Measurements from ENCODE around the gene TEX54.
A peak's percentile ranks its signal among the peaks of the same experiment; 100 is the strongest.

The TEX54 gene

GRCh38 chr11:62792202-62792575, 40.5 kb downstream of the TEX54 start:
- peaks cover 45 to 75% (median 56%) of the 10 kb centered on the region in 3 donors for H3K36me3 ChIP-seq
- peak overlapping the region; percentile 75 to 79 for H3K4me3 ChIP-seq
- intact Hi-C loops (cut with DNase I; ENCODE audit: low total_unique reads), result loop anchor here (5.0 kb wide), 1 partner anchor 45 kb away; the partner anchor contains the start of gene WDR74
- H3K9me3 ChIP-seq, result no peaks in the 10 kb centered on the region
- H3K27ac ChIP-seq, result peak overlapping the region; percentile 75 to 86
- TF ChIP-seq CTCF (IDR thresholded peaks at IDR 0.05), result no peak
- H3K4me1 ChIP-seq, result peaks cover 0 to 43% (median 33%) of the 10 kb centered on the region in 4 donors
- H3K27me3 ChIP-seq, result no peaks in the 10 kb centered on the region
- peak in 1 of 2 donors; percentile 74 for DNase-seq

- H3K4me1 ChIP-seq, result peaks cover 0 to 43% (median 33%) of the 10 kb centered on the region in 4 donors
- peak; percentile 19 to 29 for TF ChIP-seq CTCF (IDR thresholded peaks at IDR 0.05)
- peak; percentile 87 to 94 for DNase-seq
- peak within 1 kb of the TSS; percentile 75 to 86 for H3K27ac ChIP-seq
- H3K9me3 ChIP-seq, result no peaks in the 10 kb centered on the region
- H3K36me3 ChIP-seq, result peaks cover 40 to 70% (median 51%) of the 10 kb centered on the region in 3 donors
- peak within 1 kb of the TSS; percentile 75 to 79 for H3K4me3 ChIP-seq
- intact Hi-C loops (cut with DNase I; ENCODE audit: low total_unique reads), result loop anchor here (5.0 kb wide), 1 partner anchor 46 kb away; the partner anchor contains the start of gene WDR74
- no peaks in the 10 kb centered on the region for H3K27me3 ChIP-seq
Measured at GRCh38 chr11:62791501-62792201, 41.0 kb downstream of the TEX54 start, which contains the start of gene TMEM223. Gene TMEM223 (minus strand): TSS chr11:62792006. CDS start chr11:62791994, 12 bp downstream.

GRCh38 chr11:62789576-62789975, 43.1 kb downstream of the TEX54 start:
- no peak for TF ChIP-seq CTCF (IDR thresholded peaks at IDR 0.05)
- no peak for DNase-seq
- peaks cover 0 to 51% (median 43%) of the 10 kb centered on the region in 4 donors for H3K4me1 ChIP-seq
- no peak overlapping the region for H3K4me3 ChIP-seq
- intact Hi-C loops (cut with DNase I; ENCODE audit: low total_unique reads), result no loop called here
- no peak overlapping the region for H3K27ac ChIP-seq
- no peaks in the 10 kb centered on the region for H3K27me3 ChIP-seq
- peaks cover 19 to 49% (median 30%) of the 10 kb centered on the region in 3 donors for H3K36me3 ChIP-seq
- H3K9me3 ChIP-seq, result no peaks in the 10 kb centered on the region

GRCh38 chr11:62788991-62789390, 43.6 kb downstream of the TEX54 start:
- DNase-seq, result no peak
- intact Hi-C loops (cut with DNase I; ENCODE audit: low total_unique reads), result no loop called here
- Histone ChIP-seq H3K27me3 (no peaks in the 10 kb centered on the region), H3K4me3 (no peak overlapping the region), H3K27ac (no peak overlapping the region), H3K9me3 (no peaks in the 10 kb centered on the region), H3K4me1 (peaks cover 0 to 51% (median 43%) of the 10 kb centered on the region in 4 donors), H3K36me3 (peaks cover 13 to 43% (median 24%) of the 10 kb centered on the region in 3 donors)
- TF ChIP-seq CTCF (IDR thresholded peaks at IDR 0.05), result no peak

GRCh38 chr11:62787005-62787759, 45.5 kb downstream of the TEX54 start, which contains the start of gene TMEM179B:
Gene TMEM179B (plus strand): TSS chr11:62787402. CDS start chr11:62787432, 30 bp downstream.
- intact Hi-C loops (cut with DNase I; ENCODE audit: low total_unique reads), result loop anchor here (2.0 kb wide), 1 partner anchor 68 kb away; no protein-coding TSS in a partner anchor
- H3K9me3 ChIP-seq, result no peaks in the 10 kb centered on the region
- peak within 1 kb of the TSS; percentile 88 to 89 for H3K4me3 ChIP-seq
- H3K4me1 ChIP-seq, result peaks cover 0 to 47% (median 38%) of the 10 kb centered on the region in 4 donors
- H3K27ac ChIP-seq, result peak within 1 kb of the TSS; percentile 95
- no peaks in the 10 kb centered on the region for H3K27me3 ChIP-seq
- TF ChIP-seq CTCF (IDR thresholded peaks at IDR 0.05), result peak; percentile 22 to 35
- DNase-seq, result peak; percentile 99
- peaks cover 6 to 33% (median 13%) of the 10 kb centered on the region in 3 donors for H3K36me3 ChIP-seq

Data from tibial artery (tissue), 4 donors.